Measurements from ENCODE around the gene NOLC1.

The NOLC1 gene

DNA sequence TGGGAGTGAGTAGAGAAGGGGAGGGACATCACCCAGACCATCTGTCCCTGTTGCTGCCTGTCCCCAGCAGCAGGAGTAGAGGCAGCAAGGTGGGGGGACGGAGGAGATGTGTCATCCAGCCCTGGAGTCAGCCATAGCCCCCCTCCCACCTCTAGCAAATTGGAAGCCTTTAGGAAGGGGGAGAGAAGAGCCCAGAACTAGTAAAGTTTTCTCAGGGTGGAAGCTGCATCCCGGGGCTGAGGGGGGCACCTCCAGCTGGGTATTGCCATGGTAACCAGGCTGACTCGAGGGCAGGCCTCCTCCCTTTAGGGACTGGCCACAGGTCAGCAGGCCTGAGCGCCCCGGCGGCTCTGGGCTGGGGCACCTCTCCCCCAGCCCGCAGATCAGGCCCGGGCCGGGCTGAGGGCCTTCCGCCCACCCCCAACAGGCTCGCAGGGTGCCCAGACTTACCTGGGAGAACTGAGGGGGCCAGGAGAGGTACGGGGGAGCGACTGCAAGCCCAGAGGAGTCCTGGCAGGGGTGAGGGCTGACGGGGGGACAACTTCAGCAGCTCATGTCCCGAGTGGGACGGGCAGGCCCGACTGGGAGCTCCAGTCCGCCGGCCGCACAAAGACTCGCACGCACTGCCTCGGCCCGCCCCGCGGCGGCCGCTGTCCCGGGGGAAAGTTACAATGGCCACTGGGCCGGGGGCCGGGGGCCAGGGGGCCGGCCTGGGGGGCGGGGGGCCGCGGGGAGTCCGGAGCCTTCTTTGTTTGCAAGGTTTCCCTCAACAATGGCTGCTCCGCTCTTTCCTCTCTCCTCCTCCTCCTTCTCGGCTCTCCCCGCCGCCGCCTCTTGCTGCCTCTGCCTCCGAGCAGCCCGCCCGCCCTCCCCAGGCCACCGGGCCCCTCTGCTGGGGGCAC, 38.0 kb upstream of the NOLC1 start:
- no peak for DNase-seq (ENCODE audit: low read depth, low spot score)
- no peaks in the 10 kb centered on the region for H3K9me3 ChIP-seq (ENCODE audit: low read depth, low read length)
- peak overlapping the region; percentile 80 for H3K4me3 ChIP-seq
- TF ChIP-seq EZH2 (IDR thresholded peaks at IDR 0.05), result no peak
- no peak for TF ChIP-seq FOXP2 (optimal IDR thresholded peaks at IDR 0.05; ENCODE audit: control extremely low read depth, extremely low read length, insufficient read depth)
- TF ChIP-seq POLR2AphosphoS5 (IDR thresholded peaks at IDR 0.05; ENCODE audit: borderline replicate concordance, low read depth, low read length), result no peak
- no peak overlapping the region for H3K27ac ChIP-seq
- H3K36me3 ChIP-seq (ENCODE audit: insufficient read depth, low read length), result peaks cover 19% of the 10 kb centered on the region; the same call in 1 of the 2 replicates
- peak overlapping the region; percentile 77 for H3K9ac ChIP-seq (ENCODE audit: insufficient read length)

DNA sequence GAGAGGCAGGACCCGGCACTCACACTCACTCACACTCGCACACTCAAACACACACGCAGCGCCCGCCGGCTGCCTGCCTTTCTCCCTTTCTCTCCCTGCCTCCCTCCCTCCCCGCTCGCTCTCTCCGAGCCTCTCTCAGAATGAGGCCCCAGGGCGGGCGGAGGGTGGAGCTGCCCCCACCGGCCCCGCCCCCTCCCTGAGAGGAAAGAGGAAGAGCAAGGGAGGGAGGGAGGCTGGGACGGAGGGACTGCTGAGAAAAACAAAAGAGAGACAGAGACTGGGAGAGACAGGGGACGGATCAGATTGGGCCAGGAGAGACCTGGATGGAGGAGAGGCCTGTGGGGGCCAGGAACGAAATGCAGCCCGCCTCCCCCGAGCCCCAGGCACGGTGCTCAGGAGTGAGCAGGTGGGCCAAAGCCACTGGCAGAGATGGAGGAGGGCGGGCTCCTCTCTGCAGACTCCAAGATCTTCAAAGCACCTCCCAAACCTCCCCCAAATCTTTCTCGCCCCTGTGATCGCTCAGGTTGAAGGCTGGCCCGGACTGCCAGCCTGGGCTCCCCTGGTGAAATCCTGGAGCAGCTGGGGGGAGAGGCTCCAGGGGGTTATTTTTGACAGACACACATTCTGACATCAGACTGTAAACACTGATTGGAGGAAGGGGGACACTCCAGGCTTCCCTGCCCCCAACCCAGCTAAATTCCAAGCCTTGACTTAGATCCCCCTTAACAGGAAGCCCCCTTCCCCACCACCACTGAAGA, 37.1 kb upstream of the NOLC1 start:
- Histone ChIP-seq H3K27ac (peak overlapping the region; percentile 67), H3K9me3 (ENCODE audit: low read depth, low read length) (no peaks in the 10 kb centered on the region), H3K4me3 (peak overlapping the region; percentile 80), H3K36me3 (ENCODE audit: insufficient read depth, low read length) (peaks cover 11% of the 10 kb centered on the region; the same call in 1 of the 2 replicates), H3K9ac (ENCODE audit: insufficient read length) (no peak overlapping the region)
- peak; percentile 88 for TF ChIP-seq POLR2AphosphoS5 (IDR thresholded peaks at IDR 0.05; ENCODE audit: borderline replicate concordance, low read depth, low read length)
- no peak for TF ChIP-seq EZH2 (IDR thresholded peaks at IDR 0.05)
- no peak for TF ChIP-seq FOXP2 (optimal IDR thresholded peaks at IDR 0.05; ENCODE audit: control extremely low read depth, extremely low read length, insufficient read depth)
- DNase-seq (ENCODE audit: low read depth, low spot score), result no peak

DNA sequence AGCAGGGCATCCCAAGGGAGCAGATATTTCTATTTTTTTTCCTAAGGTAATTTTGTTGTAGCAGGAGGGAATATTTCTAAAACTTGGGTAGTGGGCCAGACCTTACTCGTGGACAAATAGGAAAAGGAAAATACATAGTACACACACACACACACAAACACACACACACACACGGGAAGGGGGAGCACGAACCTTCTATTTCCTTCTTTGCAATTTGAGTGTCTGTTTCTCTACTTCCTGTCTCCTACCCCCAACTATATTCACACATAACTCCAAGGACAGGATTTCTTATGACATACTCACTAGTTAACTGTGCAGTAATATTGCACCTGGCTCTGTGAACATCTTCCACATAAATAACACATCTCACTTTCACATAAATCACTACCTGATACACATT, 36.4 kb upstream of the NOLC1 start:
- Histone ChIP-seq H3K9me3 (ENCODE audit: low read depth, low read length) (no peaks in the 10 kb centered on the region), H3K4me3 (peak overlapping the region; percentile 80), H3K27ac (peak overlapping the region; percentile 67), H3K9ac (ENCODE audit: insufficient read length) (no peak overlapping the region), H3K36me3 (ENCODE audit: insufficient read depth, low read length) (peaks cover 3% of the 10 kb centered on the region; the same call in 1 of the 2 replicates)
- DNase-seq (ENCODE audit: low read depth, low spot score), result no peak
- TF ChIP-seq POLR2AphosphoS5 (IDR thresholded peaks at IDR 0.05; ENCODE audit: borderline replicate concordance, low read depth, low read length) (no peak), FOXP2 (optimal IDR thresholded peaks at IDR 0.05; ENCODE audit: control extremely low read depth, extremely low read length, insufficient read depth) (no peak), EZH2 (IDR thresholded peaks at IDR 0.05) (no peak)

DNA sequence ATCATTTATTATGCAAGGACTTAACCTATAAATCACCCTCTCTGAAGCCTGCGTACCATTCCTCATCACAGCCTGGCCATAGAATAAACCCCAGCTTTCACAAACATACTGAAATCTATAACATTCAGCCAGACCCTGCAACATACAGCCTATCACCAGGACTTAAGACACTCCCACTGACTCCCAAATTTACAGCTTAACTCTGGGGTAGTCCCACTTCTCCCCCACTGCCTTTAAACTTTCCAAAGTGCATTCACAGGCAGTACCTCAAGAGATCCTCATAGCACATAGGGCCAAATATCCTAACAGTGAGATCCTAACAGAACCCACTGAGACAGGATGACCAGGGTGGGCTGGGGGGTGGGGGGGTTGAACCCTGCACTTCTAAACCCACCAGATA, 35.5 kb upstream of the NOLC1 start:
- no peak for DNase-seq (ENCODE audit: low read depth, low spot score)
- H3K27ac ChIP-seq, result peak overlapping the region; percentile 93

DNA sequence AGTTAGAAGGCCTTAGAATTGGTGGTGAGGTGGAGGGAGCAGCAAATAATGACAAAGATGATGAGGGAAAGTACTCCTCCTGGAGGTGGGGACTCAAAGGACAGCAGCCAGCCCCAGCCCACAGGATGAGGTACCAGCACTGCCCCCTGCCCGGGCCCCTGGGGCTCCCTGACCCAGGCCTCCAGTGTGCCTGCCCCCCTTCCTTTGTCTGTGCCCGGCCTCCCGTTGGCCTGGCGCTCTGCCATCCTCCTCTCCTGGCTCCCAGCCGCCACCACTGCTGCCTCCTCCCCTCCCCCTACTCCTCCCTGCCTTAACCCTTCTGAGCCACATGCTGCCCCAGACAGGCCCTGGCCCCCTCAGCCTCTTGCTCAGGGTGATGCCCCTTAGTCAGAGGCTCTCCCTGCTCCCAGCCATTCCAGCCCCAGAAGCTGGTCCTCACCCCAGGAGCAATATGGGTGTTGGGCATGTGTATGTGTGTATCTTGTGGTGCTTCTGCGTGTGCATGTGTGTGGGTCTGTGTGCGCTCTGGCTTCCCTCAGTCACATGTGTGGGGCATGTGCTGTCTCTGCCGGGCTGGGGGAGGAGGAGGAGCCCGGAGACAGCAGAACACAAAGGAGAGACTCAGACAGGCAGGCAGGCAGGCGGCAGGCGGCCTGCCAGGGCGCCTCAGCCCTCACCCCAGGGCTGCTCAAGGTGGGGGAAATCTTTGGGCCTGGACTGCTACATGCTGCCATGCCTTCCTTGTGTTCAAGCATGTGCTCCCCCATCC, 34.6 kb upstream of the NOLC1 start:
- peak overlapping the region; percentile 93 for H3K27ac ChIP-seq
- H3K9ac ChIP-seq (ENCODE audit: insufficient read length), result peak overlapping the region; percentile 59
- H3K36me3 ChIP-seq (ENCODE audit: insufficient read depth, low read length), result no peaks in the 10 kb centered on the region
- no peaks in the 10 kb centered on the region for H3K9me3 ChIP-seq (ENCODE audit: low read depth, low read length)
- DNase-seq (ENCODE audit: low read depth, low spot score), result no peak
- peak; percentile 62; the same call in 1 of the 2 replicates for TF ChIP-seq POLR2AphosphoS5 (IDR thresholded peaks at IDR 0.05; ENCODE audit: borderline replicate concordance, low read depth, low read length)
- TF ChIP-seq FOXP2 (optimal IDR thresholded peaks at IDR 0.05; ENCODE audit: control extremely low read depth, extremely low read length, insufficient read depth), result no peak
- H3K4me3 ChIP-seq, result peak overlapping the region; percentile 78

More for the DNA sequence above, 35.5 kb upstream of the NOLC1 start:
- Histone ChIP-seq H3K9me3 (ENCODE audit: low read depth, low read length) (no peaks in the 10 kb centered on the region), H3K36me3 (ENCODE audit: insufficient read depth, low read length) (no peaks in the 10 kb centered on the region), H3K4me3 (peak overlapping the region; percentile 78; the same call in 1 of the 2 replicates), H3K9ac (ENCODE audit: insufficient read length) (no peak overlapping the region)
- TF ChIP-seq FOXP2 (optimal IDR thresholded peaks at IDR 0.05; ENCODE audit: control extremely low read depth, extremely low read length, insufficient read depth) (no peak), EZH2 (IDR thresholded peaks at IDR 0.05) (no peak), POLR2AphosphoS5 (IDR thresholded peaks at IDR 0.05; ENCODE audit: borderline replicate concordance, low read depth, low read length) (no peak)

DNA sequence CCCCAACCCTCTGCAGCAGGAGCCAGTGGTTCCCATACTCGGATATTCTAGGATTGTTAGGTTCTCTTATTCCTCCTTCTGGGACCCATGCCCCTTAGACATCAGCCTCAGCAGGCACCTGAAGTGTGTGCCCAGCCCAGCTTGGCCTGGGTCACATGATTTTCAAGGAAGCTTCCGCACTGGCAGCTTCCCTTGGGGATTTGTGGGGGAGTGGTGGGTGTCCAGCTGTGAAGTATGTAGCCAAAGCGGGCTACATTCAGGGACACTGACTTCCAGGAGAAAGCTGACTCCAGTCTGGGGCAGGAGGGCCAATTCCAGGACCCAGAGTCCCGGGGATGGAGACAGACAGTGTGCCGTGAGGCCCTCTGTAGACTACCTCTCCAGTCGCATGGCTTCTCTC, 33.3 kb upstream of the NOLC1 start:
- TF ChIP-seq FOXP2 (optimal IDR thresholded peaks at IDR 0.05; ENCODE audit: control extremely low read depth, extremely low read length, insufficient read depth) (no peak), EZH2 (IDR thresholded peaks at IDR 0.05) (no peak), POLR2AphosphoS5 (IDR thresholded peaks at IDR 0.05; ENCODE audit: borderline replicate concordance, low read depth, low read length) (no peak)
- peak overlapping the region; percentile 78 for H3K4me3 ChIP-seq
- no peaks in the 10 kb centered on the region for H3K36me3 ChIP-seq (ENCODE audit: insufficient read depth, low read length)
- H3K27ac ChIP-seq, result peak overlapping the region; percentile 93
- no peak for DNase-seq (ENCODE audit: low read depth, low spot score)
- peak overlapping the region; percentile 59 for H3K9ac ChIP-seq (ENCODE audit: insufficient read length)
- no peaks in the 10 kb centered on the region for H3K9me3 ChIP-seq (ENCODE audit: low read depth, low read length)

DNA sequence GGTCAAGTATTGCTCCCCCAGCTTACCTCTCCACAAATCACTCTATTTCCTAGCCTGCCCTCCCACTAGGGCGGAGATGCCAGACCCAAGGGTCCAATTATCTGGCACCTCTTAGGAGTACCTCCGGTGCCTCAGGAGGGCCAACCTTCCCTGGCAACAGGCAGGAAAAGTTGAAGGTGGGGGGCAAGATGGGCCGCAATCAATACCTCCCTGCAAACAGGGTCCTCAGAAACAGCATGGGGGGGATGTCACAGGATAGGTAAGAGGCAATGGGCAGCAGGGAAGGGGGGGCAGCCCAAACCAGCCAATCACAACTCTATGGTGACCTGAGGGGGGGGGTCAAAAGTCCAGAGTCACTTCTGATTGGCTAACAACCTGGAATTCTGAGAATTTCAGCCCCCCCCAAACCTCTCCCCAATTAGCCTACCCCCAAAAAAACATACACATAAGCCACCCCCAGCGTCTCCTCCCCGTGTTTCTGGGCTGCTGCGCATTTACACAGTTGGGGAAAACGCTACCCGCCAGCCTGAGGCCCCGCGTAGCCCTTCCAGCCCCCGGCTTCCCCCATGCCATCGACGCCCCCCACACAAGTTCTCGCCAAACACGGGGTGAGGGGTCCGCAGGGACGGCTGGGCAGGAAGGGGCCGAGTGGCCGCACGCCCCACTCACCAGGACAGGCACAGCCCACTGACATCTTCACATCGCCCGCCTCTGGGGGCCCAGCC, 32.6 kb upstream of the NOLC1 start:
- Histone ChIP-seq H3K9ac (ENCODE audit: insufficient read length) (peak overlapping the region; percentile 47), H3K36me3 (ENCODE audit: insufficient read depth, low read length) (no peaks in the 10 kb centered on the region), H3K4me3 (peak overlapping the region; percentile 78), H3K9me3 (ENCODE audit: low read depth, low read length) (no peaks in the 10 kb centered on the region), H3K27ac (peak overlapping the region; percentile 93)
- TF ChIP-seq EZH2 (IDR thresholded peaks at IDR 0.05) (no peak), POLR2AphosphoS5 (IDR thresholded peaks at IDR 0.05; ENCODE audit: borderline replicate concordance, low read depth, low read length) (no peak; the same call in 1 of the 2 replicates), FOXP2 (optimal IDR thresholded peaks at IDR 0.05; ENCODE audit: control extremely low read depth, extremely low read length, insufficient read depth) (no peak)
- DNase-seq (ENCODE audit: low read depth, low spot score), result no peak
